HG02678 (cell line): ENCODE data around the gene SEMA4D.
A peak's percentile ranks its signal among the peaks of the same experiment; 100 is the strongest.
"Not testable (repeated sequence)": the region's sequence is repeated elsewhere in the genome, so short reads cannot be mapped to it uniquely, and the experiment has no call there.

Experiments
- ATAC-seq: cut with Tn5 transposase; IDR thresholded peaks from one replicate; pipeline ENCODE4 v1.9.1; 2021; ENCODE audit warnings: mild to moderate bottlenecking, moderate library complexity; ENCODE audit not compliant: unreplicated experiment

Gene SEMA4D

GRCh38 chr9:89375191-89375760 is 122.6 kb downstream of the SEMA4D start:
- ATAC-seq = peak; percentile 63

GRCh38 chr9:89374176-89374575 is 123.7 kb downstream of the SEMA4D start:
- ATAC-seq = no peak

GRCh38 chr9:89372979-89373378 is 124.9 kb downstream of the SEMA4D start:
- no peak for ATAC-seq

GRCh38 chr9:89372230-89372816 is 125.6 kb downstream of the SEMA4D start:
- no peak for ATAC-seq

GRCh38 chr9:89371791-89372190 is 126.1 kb downstream of the SEMA4D start:
- not testable (repeated sequence) for ATAC-seq

GRCh38 chr9:89370593-89370992 is 127.3 kb downstream of the SEMA4D start:
- no peak for ATAC-seq

GRCh38 chr9:89368978-89369377 is 128.9 kb downstream of the SEMA4D start:
- no peak for ATAC-seq

GRCh38 chr9:89368550-89368949 is 129.4 kb downstream of the SEMA4D start:
- no peak for ATAC-seq

GRCh38 chr9:89367726-89368437 is 130.0 kb downstream of the SEMA4D start:
- ATAC-seq = no peak

- no peak for ATAC-seq
These were observed 130.6 kb downstream of the SEMA4D start for GRCh38 chr9:89367281-89367680.

GRCh38 chr9:89366711-89367110 is 131.2 kb downstream of the SEMA4D start:
- no peak for ATAC-seq

GRCh38 chr9:89365532-89365912 is 132.4 kb downstream of the SEMA4D start:
- no peak for ATAC-seq

GRCh38 chr9:89364666-89365531 is 133.0 kb downstream of the SEMA4D start:
- ATAC-seq = no peak

GRCh38 chr9:89363921-89364665 is 133.8 kb downstream of the SEMA4D start:
- no peak for ATAC-seq

GRCh38 chr9:89363311-89363670 is 134.6 kb downstream of the SEMA4D start:
- no peak for ATAC-seq

- ATAC-seq = no peak
These were observed 135.1 kb downstream of the SEMA4D start for GRCh38 chr9:89362647-89363310.

- ATAC-seq = no peak
These were observed 135.9 kb downstream of the SEMA4D start for GRCh38 chr9:89361816-89362646.

- ATAC-seq = no peak
These were observed 136.9 kb downstream of the SEMA4D start for GRCh38 chr9:89361031-89361430.

GRCh38 chr9:89360465-89360864 is 137.4 kb downstream of the SEMA4D start:
- ATAC-seq = no peak
